IMR-90 (cell line): ENCODE results near the gene C1QL2.

Experiments used
- CEBPB ChIP-seq: IDR thresholded peaks from 2 replicates; pipeline ENCODE4 v1.6.1; 2012; ENCODE audit warnings: low read depth, low read length, improper control_type of control experiment
- CHD1 ChIP-seq: IDR thresholded peaks from 2 replicates; pipeline ENCODE4 v1.6.1; 2012; ENCODE audit warnings: low read depth, low read length, improper control_type of control experiment
- CTCF ChIP-seq: conservative IDR thresholded peaks from 2 replicates; pipeline ENCODE4 v1.5.1; 2012; ENCODE audit warnings: mild to moderate bottlenecking, low read depth, low read length, improper control_type of control experiment
- ELK1 ChIP-seq: fragments of 150-350 bp; IDR thresholded peaks from 2 replicates; pipeline ENCODE4 v1.6.1; 2016; ENCODE audit warnings: low read depth, mild to moderate bottlenecking, low read length, moderate library complexity, borderline replicate concordance
- MAZ ChIP-seq: IDR thresholded peaks from 2 replicates; pipeline ENCODE4 v1.6.1; 2012; ENCODE audit warnings: low read depth, mild to moderate bottlenecking, low read length, improper control_type of control experiment, moderate library complexity, borderline replicate concordance
- MXI1 ChIP-seq: IDR thresholded peaks from 2 replicates; pipeline ENCODE4 v1.6.1; 2012; ENCODE audit warnings: low read depth, mild to moderate bottlenecking, low read length, moderate library complexity, borderline replicate concordance
- NFE2L2 ChIP-seq: fragments of 150-350 bp; IDR thresholded peaks from 2 replicates; pipeline ENCODE4 v1.6.1; 2016; ENCODE audit warnings: low read depth, mild to moderate bottlenecking, low read length
- POLR2A ChIP-seq: IDR thresholded peaks from 2 replicates; pipeline ENCODE4 v1.6.1; 2012; ENCODE audit warnings: mild to moderate bottlenecking, low read depth, low read length
- RAD21 ChIP-seq: IDR thresholded peaks from 2 replicates; pipeline ENCODE4 v1.6.1; 2012; ENCODE audit warnings: low read length, improper control_type of control experiment
- RCOR1 ChIP-seq: IDR thresholded peaks from 2 replicates; pipeline ENCODE4 v1.6.1; 2012; ENCODE audit warnings: mild to moderate bottlenecking, low read length, improper control_type of control experiment; ENCODE audit not compliant: insufficient replicate concordance
- RFX5 ChIP-seq: IDR thresholded peaks from 2 replicates; pipeline ENCODE4 v1.8.0; 2012; ENCODE audit warnings: low read depth, mild to moderate bottlenecking, low read length, moderate library complexity
- SMC3 ChIP-seq: fragments of 150-350 bp; IDR thresholded peaks from 2 replicates; pipeline ENCODE4 v1.6.1; 2016; ENCODE audit warnings: low read depth, mild to moderate bottlenecking, antibody characterized with exemption, low read length, moderate library complexity
- USF2 ChIP-seq: fragments of 150-350 bp; IDR thresholded peaks from 2 replicates; pipeline ENCODE4 v1.6.1; 2017; ENCODE audit warnings: mild to moderate bottlenecking, antibody characterized with exemption, low read length, low read depth

GRCh38 chr2:119174216-119174992, 15.9 kb upstream of the C1QL2 start:
- TF ChIP-seq CTCF, result peak; percentile 52
- no peak for TF ChIP-seq NFE2L2
- no peak for TF ChIP-seq RFX5
- peak; percentile 20; the same call in 1 of the 2 replicates for TF ChIP-seq RAD21
- TF ChIP-seq MXI1, result no peak
- TF ChIP-seq POLR2A, result no peak
- no peak for TF ChIP-seq USF2
- no peak for TF ChIP-seq CEBPB
- TF ChIP-seq ELK1, result no peak
- TF ChIP-seq SMC3, result peak; percentile 28
- TF ChIP-seq CHD1, result no peak
- TF ChIP-seq RCOR1, result no peak
- no peak for TF ChIP-seq MAZ
